Neural cell (in vitro differentiated cells): ENCODE data around the gene AGPAT2. TPM values are rescaled to one million over a fixed set of nuclear protein-coding genes. Genes with fewer than 3 reads are reported as not detected.

Experiments used
- H2AFZ ChIP-seq: fragments of 200-600, 300-800 bp; sonication (generic), shearing (Covaris generic); 2 replicates; pipeline ENCODE4 v1.6.0; 2014; ENCODE audit warnings: low read depth, mild to moderate bottlenecking, antibody characterized with exemption, low read length, moderate library complexity
- H3F3A ChIP-seq: fragments of 200-600 bp; shearing (Covaris generic); 2 replicates; pipeline ENCODE4 v1.6.1; 2016; ENCODE audit warnings: mild to moderate bottlenecking, moderate library complexity, mixed read lengths, antibody characterized with exemption, low read length; ENCODE audit not compliant: insufficient read depth, poor library complexity, severe bottlenecking
- H3K27ac ChIP-seq: fragments of 200-600, 300-800 bp; sonication (generic), shearing (Covaris generic); 2 replicates; pipeline ENCODE4 v1.5.1; 2014; ENCODE audit warnings: mild to moderate bottlenecking, low read length, moderate library complexity
- H3K27me3 ChIP-seq: fragments of 300-800, 200-600 bp; sonication (generic), shearing (Covaris generic); 2 replicates; pipeline ENCODE4 v1.6.0; 2014; ENCODE audit warnings: mild to moderate bottlenecking, low read depth, low read length, moderate library complexity; ENCODE audit not compliant: insufficient read depth
- H3K36me3 ChIP-seq: fragments of 300-800, 200-600 bp; sonication (generic), shearing (Covaris generic); 2 replicates; pipeline ENCODE4 v1.5.1; 2014; ENCODE audit warnings: mild to moderate bottlenecking, antibody characterized with exemption, low read length, moderate library complexity; ENCODE audit not compliant: insufficient read depth
- H3K4me2 ChIP-seq: fragments of 300-800, 200-600 bp; sonication (generic), shearing (Covaris generic); 2 replicates; pipeline ENCODE4 v1.6.0; 2014; ENCODE audit warnings: mild to moderate bottlenecking, low read length
- H3K4me3 ChIP-seq: fragments of 300-800, 200-600 bp; sonication (generic), shearing (Covaris generic); 2 replicates; pipeline ENCODE4 v1.5.1; 2014; ENCODE audit warnings: mild to moderate bottlenecking, low read length, moderate library complexity
- H3K79me2 ChIP-seq: fragments of 200-600 bp; shearing (Covaris generic); replicated peaks from 2 replicates; pipeline ENCODE4 v1.6.0; 2014; ENCODE audit warnings: mild to moderate bottlenecking, low read length, moderate library complexity; ENCODE audit not compliant: insufficient read depth
- H3K9ac ChIP-seq: fragments of 300-800, 200-600 bp; sonication (generic), shearing (Covaris generic); 2 replicates; pipeline ENCODE4 v1.6.1; 2016; ENCODE audit warnings: mild to moderate bottlenecking, low read length, mixed read lengths
- H3K9me2 ChIP-seq: fragments of 200-600 bp; shearing (Covaris generic); 2 replicates; pipeline ENCODE4 v1.6.1; 2016; ENCODE audit warnings: mild to moderate bottlenecking, low read length, mixed read lengths; ENCODE audit not compliant: insufficient read depth
- H3K9me3 ChIP-seq: fragments of 200-600, 300-800 bp; sonication (generic), shearing (Covaris generic); 2 replicates; pipeline ENCODE4 v1.6.1; 2016; ENCODE audit warnings: mild to moderate bottlenecking, mixed run types, low read length, moderate library complexity, mixed read lengths
- H4K20me1 ChIP-seq: fragments of 200-600 bp; shearing (Covaris generic); 2 replicates; pipeline ENCODE4 v1.6.1; 2016; ENCODE audit warnings: mild to moderate bottlenecking, mixed run types; ENCODE audit not compliant: insufficient read depth
- EP300 ChIP-seq: fragments of 450-650 bp; conservative IDR thresholded peaks from 2 replicates; pipeline ENCODE4 v1.6.1; 2014; ENCODE audit warnings: antibody characterized with exemption, mild to moderate bottlenecking, moderate library complexity; ENCODE audit not compliant: poor library complexity, severe bottlenecking
- EZH2 ChIP-seq: fragments of 200-600, 300-800 bp; shearing (Covaris generic), sonication (generic); IDR thresholded peaks from 2 replicates; pipeline ENCODE4 v1.6.1; 2014; ENCODE audit warnings: antibody characterized with exemption, low read length, borderline replicate concordance, mild to moderate bottlenecking; ENCODE audit not compliant: insufficient read depth, poor library complexity, severe bottlenecking
- MXI1 ChIP-seq: fragments of 450-650 bp; conservative IDR thresholded peaks from 2 replicates; pipeline ENCODE4 v1.6.1; 2014; ENCODE audit warnings: antibody characterized with exemption, mild to moderate bottlenecking; ENCODE audit not compliant: poor library complexity, severe bottlenecking
- POLR2AphosphoS5 ChIP-seq: IDR thresholded peaks from 2 replicates; pipeline ENCODE4 v1.6.1; 2012
- RAD21 ChIP-seq: fragments of 450-650 bp; conservative IDR thresholded peaks from 2 replicates; pipeline ENCODE4 v1.6.1; 2014; ENCODE audit warnings: antibody characterized with exemption, mild to moderate bottlenecking, moderate library complexity
- SMC3 ChIP-seq: fragments of 450-650 bp; conservative IDR thresholded peaks from 2 replicates; pipeline ENCODE4 v1.6.1; 2014; ENCODE audit warnings: antibody characterized with exemption, mild to moderate bottlenecking, moderate library complexity; ENCODE audit not compliant: poor library complexity
- TAF1 ChIP-seq: IDR thresholded peaks from 2 replicates; pipeline ENCODE4 v1.6.1; 2012; ENCODE audit warnings: low read depth
- polyA plus RNA-seq: library from polyadenylated mRNA; depleted of rRNA; stranded (reverse); fragments of >200 nt; gene quantifications from 2 replicates; pipeline ENCODE4 v1.2.3, GENCODE V29; 2014
- TF ChIP-seq, protein P1 (sequence below): fragments of 450-650 bp; IDR thresholded peaks from 2 replicates; pipeline ENCODE4 v1.5.1; 2014; ENCODE audit warnings: antibody characterized with exemption, mild to moderate bottlenecking, moderate library complexity; ENCODE audit not compliant: poor library complexity, severe bottlenecking
- TF ChIP-seq, protein P2 (sequence below): IDR thresholded peaks from 2 replicates; pipeline ENCODE4 v1.6.1; 2012; ENCODE audit warnings: borderline replicate concordance

AGPAT2 gene
- polyA plus RNA-seq, 1 donor from 2014 or later: 1.3 TPM

GRCh38 chr9:136657974-136658848, 29.0 kb downstream of the AGPAT2 start:
- H2AFZ ChIP-seq: no peak overlapping the region
- H3K9me2 ChIP-seq: no peaks in the 10 kb centered on the region
- no peaks in the 10 kb centered on the region for H3K27me3 ChIP-seq
- no peak overlapping the region for H3K9ac ChIP-seq
- H3K27ac ChIP-seq: no peak overlapping the region
- no peaks in the 10 kb centered on the region for H3K9me3 ChIP-seq
- no peaks in the 10 kb centered on the region for H3K36me3 ChIP-seq
- no peak overlapping the region for H3K4me2 ChIP-seq
- H3K79me2 ChIP-seq: no peaks in the 10 kb centered on the region
- TF ChIP-seq, protein P1, sequence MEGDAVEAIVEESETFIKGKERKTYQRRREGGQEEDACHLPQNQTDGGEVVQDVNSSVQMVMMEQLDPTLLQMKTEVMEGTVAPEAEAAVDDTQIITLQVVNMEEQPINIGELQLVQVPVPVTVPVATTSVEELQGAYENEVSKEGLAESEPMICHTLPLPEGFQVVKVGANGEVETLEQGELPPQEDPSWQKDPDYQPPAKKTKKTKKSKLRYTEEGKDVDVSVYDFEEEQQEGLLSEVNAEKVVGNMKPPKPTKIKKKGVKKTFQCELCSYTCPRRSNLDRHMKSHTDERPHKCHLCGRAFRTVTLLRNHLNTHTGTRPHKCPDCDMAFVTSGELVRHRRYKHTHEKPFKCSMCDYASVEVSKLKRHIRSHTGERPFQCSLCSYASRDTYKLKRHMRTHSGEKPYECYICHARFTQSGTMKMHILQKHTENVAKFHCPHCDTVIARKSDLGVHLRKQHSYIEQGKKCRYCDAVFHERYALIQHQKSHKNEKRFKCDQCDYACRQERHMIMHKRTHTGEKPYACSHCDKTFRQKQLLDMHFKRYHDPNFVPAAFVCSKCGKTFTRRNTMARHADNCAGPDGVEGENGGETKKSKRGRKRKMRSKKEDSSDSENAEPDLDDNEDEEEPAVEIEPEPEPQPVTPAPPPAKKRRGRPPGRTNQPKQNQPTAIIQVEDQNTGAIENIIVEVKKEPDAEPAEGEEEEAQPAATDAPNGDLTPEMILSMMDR: no peak
- TF ChIP-seq RAD21 (no peak), TAF1 (no peak), EP300 (no peak), MXI1 (no peak), SMC3 (no peak), EZH2 (no peak), POLR2AphosphoS5 (no peak)
- TF ChIP-seq, protein P2, sequence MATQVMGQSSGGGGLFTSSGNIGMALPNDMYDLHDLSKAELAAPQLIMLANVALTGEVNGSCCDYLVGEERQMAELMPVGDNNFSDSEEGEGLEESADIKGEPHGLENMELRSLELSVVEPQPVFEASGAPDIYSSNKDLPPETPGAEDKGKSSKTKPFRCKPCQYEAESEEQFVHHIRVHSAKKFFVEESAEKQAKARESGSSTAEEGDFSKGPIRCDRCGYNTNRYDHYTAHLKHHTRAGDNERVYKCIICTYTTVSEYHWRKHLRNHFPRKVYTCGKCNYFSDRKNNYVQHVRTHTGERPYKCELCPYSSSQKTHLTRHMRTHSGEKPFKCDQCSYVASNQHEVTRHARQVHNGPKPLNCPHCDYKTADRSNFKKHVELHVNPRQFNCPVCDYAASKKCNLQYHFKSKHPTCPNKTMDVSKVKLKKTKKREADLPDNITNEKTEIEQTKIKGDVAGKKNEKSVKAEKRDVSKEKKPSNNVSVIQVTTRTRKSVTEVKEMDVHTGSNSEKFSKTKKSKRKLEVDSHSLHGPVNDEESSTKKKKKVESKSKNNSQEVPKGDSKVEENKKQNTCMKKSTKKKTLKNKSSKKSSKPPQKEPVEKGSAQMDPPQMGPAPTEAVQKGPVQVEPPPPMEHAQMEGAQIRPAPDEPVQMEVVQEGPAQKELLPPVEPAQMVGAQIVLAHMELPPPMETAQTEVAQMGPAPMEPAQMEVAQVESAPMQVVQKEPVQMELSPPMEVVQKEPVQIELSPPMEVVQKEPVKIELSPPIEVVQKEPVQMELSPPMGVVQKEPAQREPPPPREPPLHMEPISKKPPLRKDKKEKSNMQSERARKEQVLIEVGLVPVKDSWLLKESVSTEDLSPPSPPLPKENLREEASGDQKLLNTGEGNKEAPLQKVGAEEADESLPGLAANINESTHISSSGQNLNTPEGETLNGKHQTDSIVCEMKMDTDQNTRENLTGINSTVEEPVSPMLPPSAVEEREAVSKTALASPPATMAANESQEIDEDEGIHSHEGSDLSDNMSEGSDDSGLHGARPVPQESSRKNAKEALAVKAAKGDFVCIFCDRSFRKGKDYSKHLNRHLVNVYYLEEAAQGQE: no peak
- no peaks in the 10 kb centered on the region for H4K20me1 ChIP-seq
- H3F3A ChIP-seq: no peaks in the 10 kb centered on the region
- H3K4me3 ChIP-seq: no peak overlapping the region

GRCh38 chr9:136656795-136657611, 30.3 kb downstream of the AGPAT2 start:
- Histone ChIP-seq H3K4me3 (no peak overlapping the region), H3K9me2 (no peaks in the 10 kb centered on the region), H2AFZ (no peak overlapping the region), H4K20me1 (no peaks in the 10 kb centered on the region), H3K79me2 (no peaks in the 10 kb centered on the region), H3F3A (no peaks in the 10 kb centered on the region), H3K9me3 (no peaks in the 10 kb centered on the region), H3K36me3 (no peaks in the 10 kb centered on the region), H3K4me2 (no peak overlapping the region), H3K27ac (no peak overlapping the region), H3K9ac (no peak overlapping the region), H3K27me3 (no peaks in the 10 kb centered on the region)
- no peak for TF ChIP-seq EZH2
- TF ChIP-seq POLR2AphosphoS5: no peak
- no peak for TF ChIP-seq MXI1
- TF ChIP-seq RAD21: no peak
- TF ChIP-seq, protein P2: no peak
- TF ChIP-seq TAF1: no peak
- TF ChIP-seq SMC3: no peak
- TF ChIP-seq, protein P1: no peak
- TF ChIP-seq EP300: no peak
